ENCODE data around the gene NEK2. TPM values are rescaled to one million over a fixed set of nuclear protein-coding genes. Genes with fewer than 3 reads are reported as not detected.
A peak's percentile ranks its signal among the peaks of the same experiment; 100 is the strongest.
"Not testable (repeated sequence)": the region's sequence is repeated elsewhere in the genome, so short reads cannot be mapped to it uniquely, and the experiment has no call there.

The NEK2 gene
- total RNA-seq: 27.1 and 31.0 TPM in 2 replicates
- long read RNA-seq, transcript NEK2-202 (8 exons, 2,131 nt): major isoform, 104 of 142 reads
- long read RNA-seq, partial matches to known transcripts: 2 of 142 reads
- long read RNA-seq, other reads (novel, unspliced or antisense): 29 of 142 reads

- Mint-ChIP-seq H3K4me3 (peak within 1 kb of the TSS; percentile 98), H3K36me3 (ENCODE audit: low read depth) (no peaks in the 10 kb centered on the region), H3K9me3 (no peaks in the 10 kb centered on the region), H3K27me3 (ENCODE audit: low read depth) (no peaks in the 10 kb centered on the region), H3K27ac (ENCODE audit: unreplicated experiment) (peak within 1 kb of the TSS; percentile 94), H3K4me1 (peaks cover 30% of the 10 kb centered on the region)
- TF ChIP-seq, protein P1, sequence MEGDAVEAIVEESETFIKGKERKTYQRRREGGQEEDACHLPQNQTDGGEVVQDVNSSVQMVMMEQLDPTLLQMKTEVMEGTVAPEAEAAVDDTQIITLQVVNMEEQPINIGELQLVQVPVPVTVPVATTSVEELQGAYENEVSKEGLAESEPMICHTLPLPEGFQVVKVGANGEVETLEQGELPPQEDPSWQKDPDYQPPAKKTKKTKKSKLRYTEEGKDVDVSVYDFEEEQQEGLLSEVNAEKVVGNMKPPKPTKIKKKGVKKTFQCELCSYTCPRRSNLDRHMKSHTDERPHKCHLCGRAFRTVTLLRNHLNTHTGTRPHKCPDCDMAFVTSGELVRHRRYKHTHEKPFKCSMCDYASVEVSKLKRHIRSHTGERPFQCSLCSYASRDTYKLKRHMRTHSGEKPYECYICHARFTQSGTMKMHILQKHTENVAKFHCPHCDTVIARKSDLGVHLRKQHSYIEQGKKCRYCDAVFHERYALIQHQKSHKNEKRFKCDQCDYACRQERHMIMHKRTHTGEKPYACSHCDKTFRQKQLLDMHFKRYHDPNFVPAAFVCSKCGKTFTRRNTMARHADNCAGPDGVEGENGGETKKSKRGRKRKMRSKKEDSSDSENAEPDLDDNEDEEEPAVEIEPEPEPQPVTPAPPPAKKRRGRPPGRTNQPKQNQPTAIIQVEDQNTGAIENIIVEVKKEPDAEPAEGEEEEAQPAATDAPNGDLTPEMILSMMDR (conservative IDR thresholded peaks at IDR 0.05): no peak
- peak; percentile 85 for DNase-seq (ENCODE audit: low read depth, low spot score)
These were observed at the start of gene NEK2 for GRCh38 chr1:211675230-211676105. Gene NEK2, minus strand, starts transcription at chr1:211675621. Its CDS starts 142 bp downstream, at chr1:211675479.

DNA sequence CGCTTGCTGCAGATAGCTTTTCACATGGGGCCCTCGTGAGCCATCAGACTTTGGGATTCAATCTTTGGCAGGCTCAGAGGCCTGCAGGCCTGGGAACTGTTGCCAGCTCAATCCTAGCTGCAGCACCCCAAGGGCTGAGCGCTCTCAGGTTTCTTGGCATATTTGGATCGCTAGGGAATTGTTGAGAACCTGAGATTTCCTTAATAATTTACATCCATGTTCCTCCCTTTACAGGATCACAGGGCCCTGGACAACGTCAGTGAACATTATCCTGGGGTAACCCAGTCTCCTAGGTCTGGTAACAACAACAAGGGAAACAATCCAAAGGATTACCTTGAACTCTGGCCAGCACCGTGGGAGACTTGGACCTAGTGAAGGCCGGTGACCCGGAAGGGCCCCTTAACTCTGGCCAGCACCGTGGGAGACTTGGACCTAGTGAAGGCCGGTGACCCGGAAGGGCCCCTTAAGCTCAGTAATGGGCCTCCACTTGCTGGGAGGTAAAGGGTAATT lies 49.3 kb upstream of the NEK2 start:
- DNase-seq (ENCODE audit: low read depth, low spot score): no peak
- Mint-ChIP-seq H3K36me3 (ENCODE audit: low read depth) (no peaks in the 10 kb centered on the region), H3K27ac (ENCODE audit: unreplicated experiment) (no peak overlapping the region), H3K4me3 (no peak overlapping the region), H3K27me3 (ENCODE audit: low read depth) (peaks cover 25% of the 10 kb centered on the region), H3K4me1 (peaks cover 12% of the 10 kb centered on the region), H3K9me3 (peaks cover 3% of the 10 kb centered on the region)
- TF ChIP-seq, protein P1 (conservative IDR thresholded peaks at IDR 0.05): no peak

DNA sequence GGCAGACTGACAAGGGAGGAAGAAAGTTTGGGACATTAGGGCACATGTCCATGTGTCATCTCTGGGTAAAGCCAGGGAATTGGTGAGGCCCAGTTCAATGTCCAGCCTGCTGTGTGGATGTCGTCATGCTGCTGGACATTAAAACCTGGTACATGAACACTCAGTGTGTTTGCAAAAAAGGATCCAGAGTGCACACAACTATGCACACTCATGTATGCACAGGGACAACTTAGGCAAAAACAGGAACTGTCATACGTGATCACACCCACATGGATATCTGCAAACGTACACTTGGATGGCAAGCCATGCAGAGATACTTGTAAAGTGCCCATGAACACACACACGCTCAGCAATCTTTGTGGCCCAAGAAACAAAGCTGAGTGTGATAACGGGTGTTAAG lies 47.9 kb upstream of the NEK2 start:
- Mint-ChIP-seq H3K27ac (ENCODE audit: unreplicated experiment) (no peak overlapping the region), H3K4me3 (no peak overlapping the region), H3K27me3 (ENCODE audit: low read depth) (peaks cover 22% of the 10 kb centered on the region), H3K36me3 (ENCODE audit: low read depth) (no peaks in the 10 kb centered on the region), H3K9me3 (peaks cover 3% of the 10 kb centered on the region), H3K4me1 (peaks cover 12% of the 10 kb centered on the region)
- no peak for DNase-seq (ENCODE audit: low read depth, low spot score)
- TF ChIP-seq, protein P1 (conservative IDR thresholded peaks at IDR 0.05): no peak

DNA sequence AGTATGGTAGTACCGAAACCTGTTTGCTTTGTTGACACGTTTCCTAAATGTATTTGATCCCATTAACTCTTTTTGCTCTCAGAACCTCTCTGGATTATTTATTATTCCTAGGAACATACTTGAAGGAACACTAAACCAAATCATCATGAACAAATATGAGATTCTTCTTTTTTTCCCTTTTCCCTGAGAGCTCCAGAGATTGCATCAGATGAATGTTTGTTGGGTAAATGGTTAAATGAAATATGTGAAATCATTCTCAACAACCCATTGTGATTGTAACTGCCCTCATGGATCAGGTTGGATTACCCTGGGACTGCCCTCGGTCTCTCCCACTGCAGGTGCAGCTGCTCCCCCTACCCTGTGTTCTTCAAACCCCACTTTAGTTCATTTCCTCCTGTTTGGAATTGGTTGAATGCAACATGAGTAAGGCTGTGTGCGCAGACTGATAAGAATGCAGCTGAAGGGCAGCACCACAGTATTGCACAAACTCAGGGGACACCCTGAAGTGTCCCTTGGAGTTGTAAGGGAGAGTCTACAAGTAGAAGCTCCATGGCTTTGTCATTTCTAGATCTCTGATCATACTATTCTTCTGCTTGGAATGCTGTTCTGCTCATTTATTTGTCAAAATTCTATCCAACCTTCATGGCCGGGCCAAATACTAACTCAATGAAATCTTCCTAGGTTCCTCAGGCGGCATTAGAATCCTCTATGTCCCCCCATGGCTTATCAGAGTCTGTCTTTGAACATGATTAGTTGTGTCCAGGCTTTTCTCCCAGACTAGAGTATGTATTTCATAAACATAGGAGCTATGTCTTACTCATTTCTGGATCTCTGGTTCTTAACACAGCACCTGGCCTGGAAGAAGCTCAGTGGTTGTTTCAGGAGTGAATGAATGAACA lies 47.1 kb upstream of the NEK2 start:
- TF ChIP-seq, protein P1 (conservative IDR thresholded peaks at IDR 0.05): no peak
- H3K9me3 Mint-ChIP-seq: peaks cover 3% of the 10 kb centered on the region
- peaks cover 21% of the 10 kb centered on the region for H3K27me3 Mint-ChIP-seq (ENCODE audit: low read depth)
- no peaks in the 10 kb centered on the region for H3K36me3 Mint-ChIP-seq (ENCODE audit: low read depth)
- no peak for DNase-seq (ENCODE audit: low read depth, low spot score)
- peaks cover 10% of the 10 kb centered on the region for H3K4me1 Mint-ChIP-seq
- no peak overlapping the region for H3K4me3 Mint-ChIP-seq
- no peak overlapping the region for H3K27ac Mint-ChIP-seq (ENCODE audit: unreplicated experiment)

DNA sequence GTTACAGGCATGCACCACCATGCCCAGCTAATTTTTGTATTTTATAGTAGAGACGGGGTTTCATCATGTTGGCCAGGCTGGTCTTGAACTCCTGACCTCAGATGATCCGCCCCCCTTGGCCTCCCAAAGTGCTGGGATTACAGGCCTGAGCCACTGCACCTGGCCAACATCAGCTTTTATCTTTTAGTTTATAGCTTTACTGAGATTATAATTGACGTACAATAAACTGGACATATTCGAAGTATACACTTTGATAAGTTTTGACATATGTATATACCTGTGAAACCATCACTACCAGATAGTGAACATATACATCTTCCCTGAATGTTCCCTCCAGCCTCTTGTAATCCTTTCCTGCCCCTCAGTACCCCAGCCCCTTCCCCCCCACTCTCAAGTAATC lies 41.1 kb upstream of the NEK2 start:
- not testable (repeated sequence) for H3K36me3 Mint-ChIP-seq (ENCODE audit: low read depth); H3K4me3 Mint-ChIP-seq; H3K4me1 Mint-ChIP-seq; H3K27ac Mint-ChIP-seq (ENCODE audit: unreplicated experiment); H3K27me3 Mint-ChIP-seq (ENCODE audit: low read depth); H3K9me3 Mint-ChIP-seq; DNase-seq (ENCODE audit: low read depth, low spot score)
